Measurements from ENCODE around the gene CHST1. TPM values are rescaled to one million over a fixed set of nuclear protein-coding genes. Genes with fewer than 3 reads are reported as not detected.
A peak's percentile ranks its signal among the peaks of the same experiment; 100 is the strongest.

The CHST1 gene
- total and polyA plus RNA-seq, 3 donors from 2014 or later: 6.2 to 17.1 (median 10.6) TPM

DNA sequence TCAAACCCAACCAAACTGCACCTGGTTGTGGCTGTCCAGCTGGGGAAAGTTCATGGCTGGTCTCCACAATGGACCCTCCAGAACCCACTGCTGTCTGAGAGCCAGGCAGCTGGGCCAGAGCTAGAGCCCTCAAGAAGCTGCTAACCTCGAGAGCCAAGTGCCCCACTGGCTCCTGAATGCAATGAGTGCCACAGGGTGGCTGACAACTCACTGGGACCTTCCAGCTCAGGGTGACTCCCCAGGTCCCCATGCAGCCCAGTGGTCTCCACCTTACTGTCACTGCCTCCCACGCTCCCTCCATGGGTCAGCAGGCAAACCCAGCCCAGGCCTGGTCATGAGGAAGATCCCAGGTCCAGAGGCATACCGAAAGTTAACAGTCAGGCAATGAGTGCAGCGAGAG is 8.0 kb upstream of the CHST1 start:
- no peak overlapping the region for H3K4me3 ChIP-seq
- TF ChIP-seq POLR2A (IDR thresholded peaks at IDR 0.05): no peak
- WGBS, 2 donors: 89 to 100% methylated on average over 2 to 4 of the region's 4 CpGs
- no peak overlapping the region for H3K27ac ChIP-seq
- no peaks in the 10 kb centered on the region for H3K4me1 ChIP-seq
- no peaks in the 10 kb centered on the region for H3K36me3 ChIP-seq (ENCODE audit: low read depth, missing control alignments)
- no peaks in the 10 kb centered on the region for H3K27me3 ChIP-seq
- no peaks in the 10 kb centered on the region for H3K9me3 ChIP-seq
- intact Hi-C loops (cut with DNase I; ENCODE audit: low total_unique reads): no loop called here
- DNase-seq: no peak

- Histone ChIP-seq H3K36me3 (ENCODE audit: low read depth, missing control alignments) (no peaks in the 10 kb centered on the region), H3K27me3 (no peaks in the 10 kb centered on the region), H3K27ac (no peak overlapping the region), H3K4me1 (no peaks in the 10 kb centered on the region), H3K9me3 (no peaks in the 10 kb centered on the region), H3K4me3 (no peak overlapping the region)
- DNase-seq: no peak
- no peak for TF ChIP-seq POLR2A (IDR thresholded peaks at IDR 0.05)
- no peak for TF ChIP-seq CTCF (IDR thresholded peaks at IDR 0.05)
- intact Hi-C loops (cut with DNase I; ENCODE audit: low total_unique reads): no loop called here
- 92% methylated on average over 3 of the region's 3 CpGs for WGBS, 2 donors
Measured at GRCh38 chr11:45672593-45672992, 7.2 kb upstream of the CHST1 start.

GRCh38 chr11:45671246-45672171 is 6.1 kb upstream of the CHST1 start:
- H3K4me1 ChIP-seq: no peaks in the 10 kb centered on the region
- no peak overlapping the region for H3K27ac ChIP-seq
- peak; percentile 39 for DNase-seq
- H3K36me3 ChIP-seq (ENCODE audit: low read depth, missing control alignments): no peaks in the 10 kb centered on the region
- no peaks in the 10 kb centered on the region for H3K9me3 ChIP-seq
- no peak for TF ChIP-seq CTCF (IDR thresholded peaks at IDR 0.05)
- WGBS, 2 donors: 81 to 83% methylated on average over 6 to 12 of the region's 12 CpGs
- H3K4me3 ChIP-seq: no peak overlapping the region
- intact Hi-C loops (cut with DNase I; ENCODE audit: low total_unique reads): no loop called here
- no peaks in the 10 kb centered on the region for H3K27me3 ChIP-seq

DNA sequence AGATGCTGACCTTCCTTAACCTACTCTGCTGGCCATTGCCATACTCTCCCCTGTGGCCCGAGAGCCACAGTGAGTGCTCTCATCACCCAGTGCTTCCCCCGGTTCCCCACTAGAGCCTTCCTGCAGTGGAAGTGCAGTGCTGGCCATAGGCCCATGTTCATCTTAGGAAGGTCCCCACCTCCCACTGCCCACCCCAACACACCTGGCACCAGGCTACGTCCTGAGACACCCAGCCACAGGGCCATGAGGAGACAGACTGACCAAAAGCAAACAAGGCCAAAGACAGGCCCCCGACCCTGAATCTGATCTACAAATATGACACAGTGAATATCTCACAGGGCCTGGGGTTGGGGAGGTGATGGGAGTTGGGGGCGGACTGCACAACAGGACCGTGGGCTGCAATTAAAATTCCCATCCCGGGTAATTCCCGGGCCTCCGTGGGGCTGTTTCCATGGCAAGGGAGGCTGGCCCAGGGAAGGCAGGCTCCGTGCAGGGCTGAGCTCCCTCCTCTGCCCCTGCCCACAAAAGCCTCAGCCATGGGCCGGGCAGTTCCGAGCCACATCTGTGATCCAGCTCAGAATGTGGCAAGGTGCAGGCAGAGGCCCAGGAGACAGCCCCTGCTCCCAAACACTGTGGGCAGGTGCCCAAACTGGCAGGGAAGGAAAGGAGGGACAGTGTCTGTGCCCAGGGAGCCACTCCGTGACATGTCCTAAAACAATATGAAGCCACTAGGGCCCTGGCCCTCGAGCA is 5.1 kb upstream of the CHST1 start:
- no peaks in the 10 kb centered on the region for H3K27me3 ChIP-seq
- H3K4me3 ChIP-seq: no peak overlapping the region
- 72 to 82% methylated on average over 6 to 14 of the region's 14 CpGs for WGBS, 2 donors
- TF ChIP-seq POLR2A (IDR thresholded peaks at IDR 0.05): no peak
- no peak for TF ChIP-seq CTCF (IDR thresholded peaks at IDR 0.05)
- no peaks in the 10 kb centered on the region for H3K36me3 ChIP-seq (ENCODE audit: low read depth, missing control alignments)
- H3K27ac ChIP-seq: no peak overlapping the region
- no peaks in the 10 kb centered on the region for H3K9me3 ChIP-seq
- no peaks in the 10 kb centered on the region for H3K4me1 ChIP-seq
- no peak for DNase-seq
- intact Hi-C loops (cut with DNase I; ENCODE audit: low total_unique reads): no loop called here

GRCh38 chr11:45669956-45670355 is 4.5 kb upstream of the CHST1 start:
- WGBS, 2 donors: 87 to 89% methylated on average over 3 to 4 of the region's 4 CpGs
- H3K9me3 ChIP-seq: no peaks in the 10 kb centered on the region
- intact Hi-C loops (cut with DNase I; ENCODE audit: low total_unique reads): loop anchor here (10.0 kb wide), 1 partner anchor 95 kb away; no protein-coding TSS in a partner anchor
- H3K4me3 ChIP-seq: no peak overlapping the region
- TF ChIP-seq POLR2A (IDR thresholded peaks at IDR 0.05): no peak
- no peak for TF ChIP-seq CTCF (IDR thresholded peaks at IDR 0.05)
- H3K36me3 ChIP-seq (ENCODE audit: low read depth, missing control alignments): no peaks in the 10 kb centered on the region
- no peak for DNase-seq
- H3K27ac ChIP-seq: no peak overlapping the region
- no peaks in the 10 kb centered on the region for H3K4me1 ChIP-seq
- no peaks in the 10 kb centered on the region for H3K27me3 ChIP-seq

Data from testis (tissue), 3 donors.